ENCODE measurements around the gene FBXO22.

DNA sequence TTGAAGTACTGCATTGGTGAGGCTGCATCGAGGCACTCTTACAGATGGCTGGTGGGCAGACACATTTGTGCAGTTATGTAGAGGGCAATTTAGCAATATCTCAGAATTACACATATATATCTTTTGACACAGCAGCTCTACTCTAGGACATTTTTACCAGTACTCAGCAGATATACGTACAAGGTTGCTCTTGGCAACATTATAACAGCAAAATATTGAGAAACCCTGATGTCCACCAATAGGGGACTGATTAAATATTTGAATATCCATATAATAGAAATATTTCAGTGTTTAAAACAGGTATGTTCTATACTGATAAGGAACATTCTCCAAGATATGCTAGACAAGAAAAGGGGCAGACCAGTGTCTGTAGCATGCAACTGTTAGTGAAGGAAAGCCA lies 7.9 kb upstream of the FBXO22 start:
- TF ChIP-seq EZH2phosphoT487 (IDR thresholded peaks at IDR 0.05; ENCODE audit: borderline replicate concordance, low read depth, low read length) = no peak
- TF ChIP-seq, protein P1, sequence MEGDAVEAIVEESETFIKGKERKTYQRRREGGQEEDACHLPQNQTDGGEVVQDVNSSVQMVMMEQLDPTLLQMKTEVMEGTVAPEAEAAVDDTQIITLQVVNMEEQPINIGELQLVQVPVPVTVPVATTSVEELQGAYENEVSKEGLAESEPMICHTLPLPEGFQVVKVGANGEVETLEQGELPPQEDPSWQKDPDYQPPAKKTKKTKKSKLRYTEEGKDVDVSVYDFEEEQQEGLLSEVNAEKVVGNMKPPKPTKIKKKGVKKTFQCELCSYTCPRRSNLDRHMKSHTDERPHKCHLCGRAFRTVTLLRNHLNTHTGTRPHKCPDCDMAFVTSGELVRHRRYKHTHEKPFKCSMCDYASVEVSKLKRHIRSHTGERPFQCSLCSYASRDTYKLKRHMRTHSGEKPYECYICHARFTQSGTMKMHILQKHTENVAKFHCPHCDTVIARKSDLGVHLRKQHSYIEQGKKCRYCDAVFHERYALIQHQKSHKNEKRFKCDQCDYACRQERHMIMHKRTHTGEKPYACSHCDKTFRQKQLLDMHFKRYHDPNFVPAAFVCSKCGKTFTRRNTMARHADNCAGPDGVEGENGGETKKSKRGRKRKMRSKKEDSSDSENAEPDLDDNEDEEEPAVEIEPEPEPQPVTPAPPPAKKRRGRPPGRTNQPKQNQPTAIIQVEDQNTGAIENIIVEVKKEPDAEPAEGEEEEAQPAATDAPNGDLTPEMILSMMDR (conservative IDR thresholded peaks at IDR 0.05; ENCODE audit: low read length) = no peak
